GM21390 (cell line): ENCODE data around the gene ANKS1B.
"Not testable (repeated sequence)": the region's sequence is repeated elsewhere in the genome, so short reads cannot be mapped to it uniquely, and the experiment has no call there.

Experiments
- ATAC-seq: cut with Tn5 transposase; IDR thresholded peaks from one replicate; pipeline ENCODE4 v1.9.1; 2021; ENCODE audit not compliant: unreplicated experiment

Gene ANKS1B

GRCh38 chr12:99709116-99709515 lies 275.6 kb downstream of the ANKS1B start:
- no peak for ATAC-seq

- no peak for ATAC-seq
Observed at GRCh38 chr12:99707883-99708282, 276.9 kb downstream of the ANKS1B start.

- no peak for ATAC-seq
Observed at GRCh38 chr12:99706736-99707473, 277.8 kb downstream of the ANKS1B start.

DNA sequence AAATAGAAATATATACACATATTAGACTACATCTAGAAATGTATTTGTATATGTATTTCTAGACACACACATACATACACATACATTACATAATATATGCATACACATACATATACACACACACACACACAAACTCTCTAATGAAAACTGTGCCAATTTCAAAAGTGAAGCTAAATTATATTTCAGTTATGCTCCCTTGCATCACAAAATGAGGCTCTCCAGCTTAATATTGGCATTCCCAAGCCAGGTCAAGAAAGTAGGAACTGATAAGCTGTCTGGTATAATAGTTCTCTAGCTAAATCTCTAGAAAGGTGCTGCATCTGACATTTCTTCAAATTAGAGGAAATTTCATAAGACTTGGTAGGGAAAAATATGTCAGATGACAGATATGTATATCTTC lies 280.3 kb downstream of the ANKS1B start:
- ATAC-seq, result no peak

DNA sequence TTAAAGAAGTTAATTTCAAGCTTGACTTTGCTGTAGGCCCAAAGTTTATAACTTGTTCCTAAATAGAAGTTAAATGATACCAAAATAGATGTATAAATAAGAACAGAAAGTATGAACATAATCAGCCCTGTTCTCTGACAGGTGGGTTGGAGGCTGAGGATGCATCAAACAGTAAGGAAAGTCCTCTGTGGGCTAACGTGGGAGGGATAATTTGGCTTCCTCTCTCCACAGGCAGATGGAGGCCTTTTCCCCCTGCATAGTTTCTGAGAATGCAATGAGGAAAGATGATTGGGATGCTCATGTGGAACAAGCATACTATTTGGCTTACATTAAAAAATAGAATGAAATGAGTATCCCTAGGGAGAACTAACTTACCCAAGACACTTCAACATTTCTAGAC lies 280.7 kb downstream of the ANKS1B start:
- no peak for ATAC-seq

DNA sequence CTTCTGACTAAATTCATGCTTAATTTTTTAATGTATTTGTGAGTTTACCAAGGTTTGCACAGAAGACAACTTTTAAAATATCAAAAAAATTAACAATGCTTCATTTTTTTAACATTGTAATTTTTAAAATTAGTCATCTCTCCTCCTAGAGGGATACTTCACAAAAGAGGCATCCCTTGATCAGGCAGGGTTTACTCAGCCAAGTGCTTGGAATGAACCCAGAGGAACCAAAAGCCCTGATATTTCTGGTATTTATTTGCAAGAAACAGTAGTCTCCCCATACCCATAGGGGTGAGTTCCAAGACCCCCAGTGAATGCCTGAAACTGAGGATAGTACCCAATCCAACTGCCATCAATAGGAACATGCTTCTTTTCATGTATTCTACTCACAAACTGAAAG lies 284.7 kb downstream of the ANKS1B start:
- no peak for ATAC-seq

DNA sequence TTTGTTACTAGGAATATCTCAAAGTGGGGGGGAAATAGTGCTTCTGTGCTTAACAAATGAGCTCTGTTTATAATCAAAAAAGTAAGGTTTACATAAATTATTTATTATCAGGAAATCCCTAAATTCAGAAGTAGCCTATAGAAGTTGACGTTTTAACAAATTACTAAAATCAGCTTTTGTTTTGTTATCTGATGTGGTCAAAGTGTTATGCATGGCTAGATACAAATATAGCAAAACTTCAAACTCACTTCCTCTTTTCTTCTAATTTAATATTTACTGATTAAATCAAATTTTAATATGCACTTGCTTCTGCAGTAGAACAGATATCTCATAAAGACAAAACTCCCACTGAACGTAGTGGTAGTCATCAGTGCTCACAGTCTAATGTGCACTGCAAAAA lies 289.7 kb downstream of the ANKS1B start:
- no peak for ATAC-seq

DNA sequence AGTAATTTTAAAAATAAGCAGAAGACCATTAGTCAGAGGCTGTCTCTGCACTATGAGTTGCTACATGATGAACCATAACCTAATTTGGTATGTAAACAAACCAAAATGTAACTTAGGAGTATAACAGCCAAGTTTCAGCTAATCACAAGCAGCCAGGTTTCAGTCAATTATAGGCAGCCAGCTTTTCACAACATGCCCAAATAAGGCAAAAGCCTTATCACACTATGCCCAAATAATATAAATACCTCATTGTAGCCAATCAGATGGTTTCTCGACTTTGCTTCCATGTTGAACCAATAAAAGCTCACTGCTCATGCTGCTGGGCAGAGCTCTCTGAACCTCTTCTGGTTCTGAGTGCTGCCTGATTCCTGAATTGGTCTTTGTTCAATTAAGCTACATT lies 298.6 kb downstream of the ANKS1B start:
- ATAC-seq, result no peak

GRCh38 chr12:99680276-99680675 lies 304.5 kb downstream of the ANKS1B start:
- no peak for ATAC-seq

- ATAC-seq, result no peak
Observed at GRCh38 chr12:99670635-99671034, 314.1 kb downstream of the ANKS1B start.

DNA sequence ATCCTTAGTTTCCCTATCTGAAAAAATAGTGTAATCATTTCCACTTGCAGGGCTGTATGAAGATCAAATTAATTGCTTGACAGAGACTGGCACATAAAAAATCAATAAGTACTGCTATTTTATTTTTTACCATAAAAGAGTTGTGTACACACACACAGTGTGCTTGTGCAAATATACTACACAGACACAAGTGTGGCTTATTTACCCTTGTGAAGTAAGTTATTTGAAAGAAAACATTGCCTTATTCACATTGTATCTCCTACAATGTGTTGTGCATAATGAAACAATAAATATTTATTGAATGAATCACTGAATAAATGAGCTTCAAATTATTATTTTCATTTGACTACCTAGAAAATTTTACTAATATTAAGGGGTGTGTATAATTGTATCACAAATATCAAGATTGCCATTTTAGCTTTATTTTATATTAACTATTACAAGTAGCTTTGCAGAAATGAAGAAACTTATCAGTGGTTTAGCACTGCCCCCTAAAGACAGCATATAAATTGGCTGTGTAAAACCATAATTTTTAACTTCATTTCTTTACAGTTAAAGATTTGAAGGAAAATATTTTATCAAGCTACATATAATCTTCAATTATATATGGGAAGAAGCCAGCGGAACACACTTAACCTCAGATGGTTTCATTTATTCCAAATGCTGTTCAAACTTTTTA lies 325.9 kb downstream of the ANKS1B start:
- no peak for ATAC-seq

- ATAC-seq, result no peak
Observed at GRCh38 chr12:99649551-99649950, 335.2 kb downstream of the ANKS1B start.

DNA sequence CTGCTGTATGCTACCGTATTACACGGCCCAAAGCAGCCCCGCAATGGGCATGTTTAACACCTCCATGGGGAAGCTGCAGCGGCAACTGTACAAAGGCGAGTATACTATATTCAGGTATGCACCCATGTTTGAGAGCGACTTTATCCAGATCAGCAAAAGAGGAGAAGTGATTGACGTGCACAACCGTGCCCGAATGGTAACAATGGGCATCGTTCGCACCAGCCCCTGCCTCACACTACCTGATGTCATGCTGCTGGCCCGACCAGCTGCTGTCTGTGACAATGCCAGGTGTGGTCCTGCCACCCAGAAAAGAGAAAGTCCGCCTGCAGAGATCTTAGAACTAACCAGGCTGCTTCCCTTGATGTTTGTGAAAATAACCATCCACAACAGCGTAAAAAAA lies 336.6 kb downstream of the ANKS1B start:
- no peak for ATAC-seq

- no peak for ATAC-seq
Observed at GRCh38 chr12:99647453-99647852, 337.3 kb downstream of the ANKS1B start, which contains the start of gene GARIN6. Gene GARIN6 (plus strand): TSS chr12:99647753. CDS start chr12:99648175, 422 bp downstream.

- ATAC-seq, result no peak
Observed at GRCh38 chr12:99644629-99645028, 340.1 kb downstream of the ANKS1B start.

DNA sequence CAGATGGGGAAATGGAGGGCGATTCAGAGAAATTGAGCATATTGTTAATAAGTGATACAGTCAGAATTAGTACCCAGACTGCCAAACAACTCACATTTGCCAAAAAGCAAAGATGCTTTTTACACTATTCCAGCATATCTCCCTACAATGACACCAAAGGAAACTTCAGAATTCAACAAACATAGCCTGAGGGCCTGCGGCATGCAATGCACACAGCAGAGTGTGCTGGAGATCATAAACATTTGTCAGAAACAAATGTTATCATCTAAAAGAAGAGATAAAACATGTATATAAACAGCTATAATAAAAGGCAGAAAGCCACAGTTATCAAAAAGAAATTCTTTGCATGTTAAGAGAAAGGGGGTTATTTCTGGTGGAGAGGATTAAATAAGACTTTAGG lies 357.3 kb downstream of the ANKS1B start:
- no peak for ATAC-seq

DNA sequence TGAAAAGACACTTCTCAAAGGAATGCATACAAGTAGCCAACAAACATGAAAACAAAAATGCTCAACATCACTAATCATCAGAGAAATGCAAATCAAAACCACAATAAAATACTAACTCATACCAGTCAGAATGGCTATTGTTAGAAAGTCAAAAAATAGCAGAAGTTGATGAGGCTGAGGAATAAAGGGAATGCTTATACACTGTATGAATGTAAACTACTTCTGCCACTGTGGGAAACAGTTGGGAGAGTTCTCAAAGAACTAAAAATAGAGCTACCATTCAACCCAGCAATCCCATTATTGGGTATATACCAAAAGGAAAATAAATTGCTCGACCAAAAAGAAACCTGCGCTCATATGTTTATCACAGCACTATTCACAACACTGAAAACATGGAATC lies 360.1 kb downstream of the ANKS1B start:
- ATAC-seq, result not testable (repeated sequence)

GRCh38 chr12:99620159-99620479 lies 364.6 kb downstream of the ANKS1B start:
- ATAC-seq, result no peak

GRCh38 chr12:99619389-99620158 lies 365.2 kb downstream of the ANKS1B start:
- peak; percentile 90 for ATAC-seq

DNA sequence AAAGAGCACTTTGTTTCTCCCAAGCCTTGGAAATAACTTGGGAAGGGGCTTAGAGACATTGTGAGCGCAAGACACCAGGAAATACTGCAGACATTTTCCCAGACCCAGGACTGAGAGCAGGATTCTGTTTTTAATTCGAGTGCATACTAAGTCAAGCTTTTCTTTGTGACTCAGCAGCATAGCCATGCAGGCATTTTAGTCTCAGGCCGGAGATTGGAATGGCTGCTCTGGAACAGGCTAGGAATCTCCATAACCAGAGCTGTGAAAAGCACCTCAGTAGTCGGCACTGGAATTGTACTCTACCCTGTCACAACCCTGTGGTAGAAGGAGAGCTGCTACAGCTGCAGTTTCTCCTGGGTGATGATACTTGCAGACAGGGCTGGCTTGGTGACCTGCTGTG lies 366.1 kb downstream of the ANKS1B start:
- ATAC-seq, result no peak

- no peak for ATAC-seq
Observed at GRCh38 chr12:99611599-99611998, 373.1 kb downstream of the ANKS1B start.

GRCh38 chr12:99611117-99611516 lies 373.6 kb downstream of the ANKS1B start:
- ATAC-seq, result no peak
